OCI-LY1 (cell line): Measurements from ENCODE around the gene JAKMIP1.

Experiments used
- H2AFZ ChIP-seq: fragments of 200-600 bp; sonication (generic), shearing (Covaris generic); 2 replicates; pipeline ENCODE4 v1.6.0; 2014; ENCODE audit warnings: antibody characterized with exemption, mild to moderate bottlenecking, low read length
- H3F3A ChIP-seq: fragments of 200-600 bp; sonication (generic), shearing (Covaris generic); 2 replicates; pipeline ENCODE4 v1.6.0; 2014; ENCODE audit warnings: mild to moderate bottlenecking, antibody characterized with exemption, low read length, moderate library complexity; ENCODE audit not compliant: insufficient read depth
- H3K27ac ChIP-seq: fragments of 200-600 bp; sonication (generic); 2 replicates; pipeline ENCODE4 v1.5.1; 2014; ENCODE audit warnings: low read length, mixed run types, mild to moderate bottlenecking, low read depth; ENCODE audit not compliant: poor library complexity, severe bottlenecking
- H3K27me3 ChIP-seq: fragments of 200-600 bp; sonication (generic); 2 replicates; pipeline ENCODE4 v1.6.0; 2014; ENCODE audit warnings: antibody characterized with exemption, mild to moderate bottlenecking, low read length, moderate library complexity; ENCODE audit not compliant: insufficient read depth
- H3K36me3 ChIP-seq: fragments of 200-600 bp; sonication (generic); 2 replicates; pipeline ENCODE4 v1.6.1; 2014; ENCODE audit warnings: mild to moderate bottlenecking, antibody characterized with exemption, low read length, moderate library complexity, mixed read lengths; ENCODE audit not compliant: insufficient read depth
- H3K4me1 ChIP-seq: fragments of 200-600 bp; sonication (generic); 2 replicates; pipeline ENCODE4 v1.5.1; 2014; ENCODE audit warnings: mild to moderate bottlenecking, low read length, moderate library complexity; ENCODE audit not compliant: insufficient read depth, severe bottlenecking
- H3K4me2 ChIP-seq: fragments of 200-600 bp; sonication (generic), shearing (Covaris generic); 2 replicates; pipeline ENCODE4 v1.6.1; 2014; ENCODE audit warnings: low read length
- H3K4me3 ChIP-seq: fragments of 200-600 bp; sonication (generic); 2 replicates; pipeline ENCODE4 v1.5.1; 2014; ENCODE audit warnings: low read length, low read depth, mild to moderate bottlenecking, mixed read lengths; ENCODE audit not compliant: poor library complexity, severe bottlenecking
- H3K79me2 ChIP-seq: fragments of 200-600 bp; shearing (Covaris generic); 2 replicates; pipeline ENCODE4 v1.6.1; 2016; ENCODE audit warnings: mixed run types, low read length, mixed read lengths; ENCODE audit not compliant: insufficient read depth
- H3K9ac ChIP-seq: fragments of 200-600 bp; sonication (generic), shearing (Covaris generic); 2 replicates; pipeline ENCODE4 v1.6.1; 2014; ENCODE audit warnings: mild to moderate bottlenecking, low read length, mixed read lengths
- H3K9me2 ChIP-seq: fragments of 200-600 bp; sonication (generic), shearing (Covaris generic); 2 replicates; pipeline ENCODE4 v1.6.1; 2014; ENCODE audit warnings: low read depth, mild to moderate bottlenecking, low read length, mixed read lengths
- H3K9me3 ChIP-seq: fragments of 200-600 bp; shearing (Covaris generic); 2 replicates; pipeline ENCODE4 v1.6.1; 2014; ENCODE audit warnings: low read length, mixed read lengths
- H4K20me1 ChIP-seq: fragments of 200-600 bp; sonication (generic), shearing (Covaris generic); 2 replicates; pipeline ENCODE4 v1.6.0; 2016; ENCODE audit warnings: mild to moderate bottlenecking, low read length; ENCODE audit not compliant: insufficient read depth
- CTCF ChIP-seq: fragments of 200-600 bp; sonication (generic), shearing (Covaris generic); IDR thresholded peaks from 2 replicates; pipeline ENCODE4 v1.5.1; 2017; ENCODE audit warnings: mild to moderate bottlenecking, antibody characterized with exemption, low read length, moderate library complexity, mixed read lengths
- EZH2 ChIP-seq: fragments of 200-600 bp; sonication (generic), shearing (Covaris generic); IDR thresholded peaks from 2 replicates; pipeline ENCODE4 v1.8.0; 2017; ENCODE audit warnings: borderline replicate concordance, mixed run types, mild to moderate bottlenecking, antibody characterized with exemption, low read length, moderate library complexity, mixed read lengths

JAKMIP1 gene

GRCh38 chr4:6027392-6027791 lies 173.0 kb downstream of the JAKMIP1 start:
- H3K9me3 ChIP-seq = no peaks in the 10 kb centered on the region
- no peaks in the 10 kb centered on the region for H3K27me3 ChIP-seq
- no peak overlapping the region for H3K9ac ChIP-seq
- H3K4me1 ChIP-seq = no peaks in the 10 kb centered on the region
- H4K20me1 ChIP-seq = no peaks in the 10 kb centered on the region
- no peaks in the 10 kb centered on the region for H3K36me3 ChIP-seq
- H2AFZ ChIP-seq = no peak overlapping the region
- no peak overlapping the region for H3K27ac ChIP-seq
- no peak overlapping the region for H3K4me2 ChIP-seq
- TF ChIP-seq CTCF (no peak), EZH2 (no peak)
- no peaks in the 10 kb centered on the region for H3K9me2 ChIP-seq
- H3K79me2 ChIP-seq = no peaks in the 10 kb centered on the region
- no peak overlapping the region for H3K4me3 ChIP-seq
- no peaks in the 10 kb centered on the region for H3F3A ChIP-seq

- Histone ChIP-seq H3K9ac (no peak overlapping the region), H3K27ac (no peak overlapping the region), H4K20me1 (no peaks in the 10 kb centered on the region), H3K4me2 (no peak overlapping the region), H3F3A (no peaks in the 10 kb centered on the region), H2AFZ (no peak overlapping the region), H3K79me2 (no peaks in the 10 kb centered on the region), H3K36me3 (no peaks in the 10 kb centered on the region), H3K4me3 (no peak overlapping the region), H3K9me3 (no peaks in the 10 kb centered on the region), H3K9me2 (no peaks in the 10 kb centered on the region), H3K27me3 (no peaks in the 10 kb centered on the region), H3K4me1 (no peaks in the 10 kb centered on the region)
- TF ChIP-seq EZH2 = no peak
- no peak for TF ChIP-seq CTCF
These were observed 175.9 kb downstream of the JAKMIP1 start for GRCh38 chr4:6024313-6024960.

GRCh38 chr4:6023731-6024130 lies 176.6 kb downstream of the JAKMIP1 start:
- Histone ChIP-seq H3K36me3 (no peaks in the 10 kb centered on the region), H3K79me2 (no peaks in the 10 kb centered on the region), H3K9ac (no peak overlapping the region), H3F3A (no peaks in the 10 kb centered on the region), H3K9me2 (no peaks in the 10 kb centered on the region), H4K20me1 (no peaks in the 10 kb centered on the region), H3K9me3 (no peaks in the 10 kb centered on the region), H3K27ac (no peak overlapping the region), H2AFZ (no peak overlapping the region), H3K4me3 (no peak overlapping the region), H3K4me1 (no peaks in the 10 kb centered on the region), H3K27me3 (no peaks in the 10 kb centered on the region), H3K4me2 (no peak overlapping the region)
- no peak for TF ChIP-seq EZH2
- no peak for TF ChIP-seq CTCF
